Cerebellar nuclear complex (tissue), 1 donor: ENCODE results near the gene NME8.

Source experiments
- DNase-seq, 2 experiments: peaks; one replicate each; lab custom pipeline; 2025; lab: John Stamatoyannopoulos, UW

The NME8 gene

DNA sequence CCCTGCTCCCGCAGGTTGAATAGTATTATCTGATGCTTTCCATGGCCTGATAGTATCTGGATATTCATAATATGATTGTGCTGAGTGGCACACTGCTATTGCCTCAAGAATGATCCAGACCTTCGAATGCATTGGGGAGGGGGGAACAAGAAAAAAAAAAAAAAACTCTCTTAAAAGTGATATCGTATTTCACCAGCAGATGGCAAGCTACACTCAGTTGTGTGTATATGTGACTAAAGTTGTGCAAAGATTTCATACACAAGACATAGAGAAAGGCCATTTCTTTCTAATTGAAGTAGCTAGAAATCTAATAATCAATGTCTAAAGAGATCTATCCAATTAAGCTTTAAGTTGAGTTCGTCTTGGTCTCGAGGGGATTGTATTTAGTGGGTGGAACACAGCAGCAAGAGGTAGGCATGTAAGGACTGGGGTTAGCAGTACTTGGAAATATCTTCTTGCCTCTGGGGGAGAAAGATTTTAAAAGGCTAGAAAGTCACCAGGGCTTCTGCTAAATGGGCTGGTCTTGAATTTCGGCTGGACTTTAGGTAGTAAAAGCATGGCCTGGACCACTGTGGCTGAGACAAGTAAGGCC lies 52.9 kb downstream of the NME8 start:
- no peak for DNase-seq

DNA sequence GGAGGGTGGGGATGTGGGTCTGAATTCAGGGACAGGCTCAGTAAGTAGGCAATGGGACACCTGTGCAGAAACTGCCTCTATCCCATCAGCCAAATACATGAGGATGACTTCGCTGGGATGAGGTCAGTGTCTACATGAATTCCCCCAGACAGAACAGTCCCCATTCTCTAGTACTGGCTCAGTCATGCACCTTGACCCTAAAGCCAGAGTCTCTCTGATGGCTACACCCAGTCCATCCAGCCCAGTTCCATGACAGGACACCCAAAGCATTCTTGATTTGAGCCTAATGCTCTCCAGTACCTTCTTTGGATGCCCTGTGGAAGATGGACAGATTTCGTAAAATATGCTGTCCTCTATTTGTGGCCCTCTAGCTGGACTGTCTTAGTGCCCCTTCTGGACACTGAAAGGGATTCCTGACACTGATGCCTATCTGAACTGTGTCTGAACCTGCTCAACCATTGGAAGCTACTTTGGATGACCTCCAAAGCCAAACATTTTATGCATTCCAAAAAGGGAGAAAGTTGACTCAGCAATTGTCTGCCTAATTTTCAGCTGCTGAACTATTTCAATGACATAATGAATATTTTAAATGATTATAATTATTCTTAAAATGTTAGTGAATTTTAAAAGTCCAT lies 53.6 kb downstream of the NME8 start:
- DNase-seq: no peak

DNA sequence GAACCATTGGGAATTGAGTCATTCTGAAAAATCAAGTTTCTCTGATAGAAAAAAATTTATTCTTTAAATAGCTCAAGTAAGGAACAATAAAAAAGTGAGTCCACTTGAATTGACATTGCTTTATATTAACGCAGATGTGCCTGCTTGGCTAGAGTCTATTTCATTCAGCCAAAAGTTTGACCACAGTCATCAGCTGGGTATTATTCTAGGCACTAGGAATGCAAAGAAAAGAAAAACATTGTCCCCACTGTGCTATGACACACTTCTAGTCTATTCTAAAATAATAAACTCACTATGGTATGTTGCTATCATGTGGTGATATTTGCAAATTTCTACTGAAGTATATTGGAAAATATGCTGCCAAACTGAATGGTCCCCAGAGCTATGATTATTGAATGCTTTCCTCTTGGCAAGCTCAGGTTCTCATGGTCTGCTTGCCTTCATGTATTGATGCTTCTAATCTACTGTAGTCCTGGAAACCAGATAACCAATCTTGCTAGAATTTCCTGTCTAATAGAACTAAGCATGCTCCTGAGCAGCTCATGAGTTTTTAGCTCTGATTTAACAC lies 59.9 kb downstream of the NME8 start:
- DNase-seq: no peak

DNA sequence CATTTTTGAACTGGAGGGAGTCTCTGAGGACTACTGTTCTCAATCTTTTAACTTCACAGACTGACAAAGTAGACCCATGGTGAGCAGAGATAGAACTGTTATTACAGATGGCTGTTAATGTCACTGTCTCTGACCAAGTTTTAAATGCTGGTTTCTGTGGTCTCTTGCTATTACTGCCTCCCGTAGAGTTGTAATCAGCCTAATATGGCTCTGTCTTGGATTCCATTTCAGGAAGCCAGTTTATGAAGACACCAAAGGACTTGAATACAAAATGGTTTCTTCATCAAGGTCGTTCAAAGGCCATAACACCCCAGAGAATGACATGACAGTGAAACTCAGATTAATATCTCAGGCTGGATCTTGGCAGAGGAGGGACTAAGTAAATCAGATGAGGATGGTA lies 64.4 kb downstream of the NME8 start:
- DNase-seq: no peak

DNA sequence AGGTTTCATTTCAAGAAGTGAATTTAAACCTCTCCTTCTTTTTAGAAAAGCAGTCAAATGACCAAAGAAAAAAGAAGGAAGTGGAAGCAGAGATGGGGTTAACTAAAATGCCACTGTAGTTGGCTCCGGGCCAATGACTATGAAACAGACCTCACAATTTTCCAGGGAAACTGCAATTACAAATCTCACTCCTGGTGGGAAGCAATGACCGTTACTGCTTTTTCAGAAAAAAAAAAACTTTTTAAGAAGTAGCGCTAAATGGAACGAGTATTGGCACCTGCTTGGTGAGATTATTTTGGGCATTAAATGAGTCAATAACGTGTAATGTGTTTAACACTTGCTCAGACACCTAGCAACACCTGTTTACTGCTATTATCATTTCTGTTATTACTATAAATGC lies 67.0 kb downstream of the NME8 start:
- DNase-seq: no peak

DNA sequence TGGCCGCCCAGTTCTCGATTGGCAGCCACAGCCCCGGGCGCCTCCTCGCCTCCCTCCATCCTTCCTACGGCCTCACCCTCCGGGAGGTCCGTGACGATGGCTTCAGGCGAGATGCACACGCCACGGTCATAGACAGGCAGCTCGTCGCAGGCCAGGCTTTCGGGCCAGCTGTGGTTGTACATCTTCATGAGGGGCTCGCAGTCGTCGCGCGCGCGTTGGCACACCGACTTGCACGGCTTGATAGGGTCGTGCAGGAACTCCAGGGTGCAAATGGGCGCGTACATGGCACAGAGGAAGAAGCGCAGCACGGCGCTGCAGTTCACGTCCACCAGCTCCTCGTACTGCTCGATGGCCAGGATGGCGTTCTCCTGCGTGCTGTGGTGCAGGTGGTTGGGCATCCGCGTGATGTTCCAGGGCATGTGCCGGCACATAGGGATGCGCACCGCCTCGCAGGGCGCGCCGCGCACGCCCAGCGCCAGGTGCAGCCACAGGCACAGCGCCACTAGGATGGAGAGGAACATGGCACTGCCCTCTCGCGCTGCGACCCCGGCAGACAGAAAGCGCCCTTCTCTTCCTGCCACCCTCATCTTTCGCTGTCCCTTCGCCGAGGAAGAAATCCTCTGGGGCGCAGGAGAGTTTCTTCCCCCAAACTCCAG lies 67.7 kb downstream of the NME8 start:
- DNase-seq: no peak

DNA sequence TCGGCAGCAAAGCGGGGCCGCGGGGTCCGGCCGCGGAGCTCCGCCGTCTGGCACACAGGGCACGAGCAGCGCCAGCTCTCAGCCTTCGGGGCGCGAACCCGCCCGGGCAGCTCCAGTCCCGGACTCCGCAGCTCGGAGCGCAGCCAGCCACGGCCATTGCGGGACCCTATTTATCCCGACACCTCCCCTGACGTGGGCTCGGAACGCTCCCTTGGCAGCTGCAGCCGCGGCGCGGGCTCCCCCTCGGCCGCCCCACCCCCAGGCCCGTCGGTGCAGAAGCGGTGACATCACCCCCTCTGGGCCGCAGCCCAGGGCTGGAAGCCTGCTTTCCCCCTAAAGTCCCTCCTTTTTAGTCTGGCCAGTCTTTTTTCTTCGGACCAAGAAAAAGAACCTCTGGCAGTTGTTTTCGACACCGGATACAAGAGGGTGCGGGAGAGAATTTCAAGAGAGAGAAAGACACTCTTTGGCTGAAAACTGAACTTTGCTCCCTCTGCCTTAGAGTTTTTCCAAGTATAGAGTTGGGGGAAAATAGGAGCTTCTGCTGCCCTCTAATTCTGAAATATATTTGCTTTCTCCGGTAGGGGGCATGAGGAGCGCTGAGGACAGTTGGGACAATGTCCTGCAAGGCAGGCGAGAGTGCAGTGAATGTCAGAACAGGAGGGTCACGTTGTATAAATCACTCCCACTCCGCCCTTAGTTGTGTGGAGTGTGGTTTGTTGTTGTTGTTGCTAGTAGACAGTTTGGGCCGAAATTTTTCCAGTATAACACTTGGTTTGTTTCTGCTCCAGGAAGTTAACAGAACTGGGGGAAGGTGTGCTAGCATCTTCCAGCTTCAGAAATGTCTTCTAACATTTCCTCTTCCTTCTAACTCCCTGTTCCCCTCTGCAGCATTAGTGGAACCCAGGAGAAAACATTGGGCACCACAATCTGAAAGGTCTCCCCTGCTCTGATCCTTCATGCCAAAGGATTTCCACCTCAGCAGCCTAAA lies 68.6 kb downstream of the NME8 start, which contains the start of gene SFRP4:
SFRP4 (minus strand) TSS at position 145 of the 988 bp plus-strand sequence. CDS start 280 bp downstream, outside the sequence.
- DNase-seq: peak in 1 of 2 experiments; percentile 30

DNA sequence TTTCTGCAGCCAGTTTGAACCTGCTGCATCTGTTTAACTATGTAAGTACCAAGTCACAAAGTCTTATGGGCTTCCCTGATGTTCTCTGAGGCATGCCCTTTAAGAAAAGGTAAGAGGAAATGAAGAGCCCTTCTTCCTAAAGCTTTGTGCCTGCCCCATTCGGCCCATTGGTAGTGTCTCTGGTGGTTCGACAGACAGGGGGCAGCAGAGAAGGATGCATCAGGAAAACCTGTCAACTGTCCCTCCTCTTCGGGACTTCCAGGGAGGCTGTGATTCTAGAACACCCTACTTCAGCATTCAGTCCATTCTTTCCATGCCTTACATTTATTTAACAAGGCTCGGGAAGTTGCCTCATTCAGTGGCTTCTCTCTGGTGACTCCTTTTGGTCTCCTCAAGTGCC lies 70.1 kb downstream of the NME8 start:
- DNase-seq: no peak

DNA sequence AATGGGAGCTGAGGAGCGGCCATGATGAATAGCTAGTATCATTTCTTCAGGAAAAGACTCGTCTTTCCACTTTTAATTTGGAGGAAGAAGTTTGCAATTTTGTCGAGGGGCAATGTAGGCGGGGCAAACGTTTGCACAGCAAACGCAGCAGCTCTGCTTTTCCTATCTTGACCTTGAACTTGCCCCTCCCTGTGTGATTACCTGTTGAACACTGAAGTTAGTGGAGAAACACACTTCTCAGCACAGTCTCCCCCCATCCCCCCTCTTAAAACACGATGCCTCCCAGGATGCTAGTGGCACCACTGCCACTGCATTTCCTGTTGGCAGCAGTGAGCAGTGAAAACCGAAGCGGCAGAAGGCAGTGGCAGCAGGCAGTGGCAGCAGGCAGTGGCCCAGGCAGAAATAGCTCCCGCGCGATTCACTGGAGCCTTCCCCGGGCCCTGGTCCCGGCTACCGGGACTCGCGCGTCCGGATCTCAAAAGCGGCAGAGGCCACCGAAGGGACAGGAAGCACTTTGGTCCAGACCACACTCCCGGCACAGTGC lies 72.0 kb downstream of the NME8 start, which contains the start of gene EPDR1:
EPDR1 (plus strand) TSS at position 336 of the 544 bp plus-strand sequence. CDS start 300 bp downstream, outside the sequence.
- DNase-seq: peak; percentile 11 to 43

DNA sequence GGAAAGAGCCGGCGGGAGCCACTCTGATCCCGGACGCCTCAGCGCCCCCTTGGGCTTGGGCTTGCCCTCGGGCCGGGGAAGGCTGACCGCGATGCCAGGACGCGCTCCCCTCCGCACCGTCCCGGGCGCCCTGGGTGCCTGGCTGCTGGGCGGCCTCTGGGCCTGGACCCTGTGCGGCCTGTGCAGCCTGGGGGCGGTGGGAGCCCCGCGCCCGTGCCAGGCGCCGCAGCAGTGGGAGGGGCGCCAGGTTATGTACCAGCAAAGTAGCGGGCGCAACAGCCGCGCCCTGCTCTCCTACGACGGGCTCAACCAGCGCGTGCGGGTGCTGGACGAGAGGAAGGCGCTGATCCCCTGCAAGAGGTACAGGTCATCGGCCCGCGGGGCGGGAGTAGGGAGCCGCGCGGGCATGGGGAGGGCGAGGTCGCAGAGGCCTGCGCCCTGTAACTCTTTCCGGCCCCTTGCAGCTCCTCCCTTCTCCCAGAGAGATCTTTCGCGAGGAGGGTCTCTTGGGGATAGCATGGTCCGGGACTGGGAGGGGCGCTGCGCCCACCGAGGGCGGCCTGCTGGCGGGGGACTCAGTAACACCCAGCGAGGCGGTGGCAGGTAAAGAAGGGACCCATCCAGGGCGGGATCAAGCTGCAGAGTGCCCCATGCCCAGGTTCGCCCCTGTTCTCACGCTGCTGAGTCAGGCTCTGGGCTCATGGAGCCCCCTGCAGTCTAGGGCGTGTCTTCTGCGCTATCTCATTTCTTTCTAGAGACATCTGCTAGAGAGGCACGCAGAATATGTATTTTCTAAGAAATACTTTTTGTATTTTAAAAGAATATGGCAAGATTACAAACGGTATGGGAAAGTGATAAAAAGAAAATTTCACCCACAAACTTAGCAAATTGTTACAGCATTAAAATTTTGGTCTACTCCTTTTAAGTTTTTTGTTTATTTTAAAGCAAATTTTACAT lies 72.7 kb downstream of the NME8 start:
- no peak for DNase-seq

DNA sequence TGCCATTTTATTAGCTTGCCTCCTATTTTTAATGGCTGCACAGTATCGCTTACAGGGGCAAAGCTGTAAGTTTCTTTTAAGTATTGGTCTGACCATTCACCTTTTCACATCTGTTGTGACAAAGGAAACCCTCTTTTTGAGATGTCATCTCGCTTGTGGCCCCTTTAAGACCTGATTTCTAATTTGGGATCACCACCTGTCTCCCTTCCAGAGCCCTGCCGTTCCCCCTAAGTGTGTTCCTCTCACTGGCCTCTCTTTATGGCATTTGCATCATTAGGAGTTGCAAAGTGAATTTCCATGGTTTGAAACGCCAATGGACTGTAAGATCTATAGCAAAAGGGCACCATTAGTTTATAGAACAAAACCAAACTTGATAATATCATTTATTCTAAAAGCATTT lies 73.5 kb downstream of the NME8 start:
- DNase-seq: peak; percentile 28 to 58

DNA sequence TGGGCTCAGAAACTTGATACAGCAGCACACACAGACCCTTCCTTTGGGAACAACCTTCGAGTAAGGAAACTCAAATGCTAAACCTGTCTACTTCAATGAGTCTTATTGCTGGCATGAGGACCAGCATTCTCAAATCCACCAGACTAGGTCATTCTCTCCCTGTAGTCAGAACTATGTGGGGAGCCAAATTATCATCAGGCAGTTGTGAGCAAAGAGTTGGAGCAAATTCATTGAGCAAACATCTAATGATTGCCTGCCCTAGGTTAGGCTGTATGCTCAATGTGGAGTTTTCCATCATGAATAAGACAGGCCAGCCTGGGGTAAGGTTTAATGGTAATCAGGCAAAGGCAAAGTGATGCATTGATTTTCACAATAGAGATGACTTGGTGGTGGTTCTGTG lies 75.6 kb downstream of the NME8 start:
- no peak for DNase-seq

DNA sequence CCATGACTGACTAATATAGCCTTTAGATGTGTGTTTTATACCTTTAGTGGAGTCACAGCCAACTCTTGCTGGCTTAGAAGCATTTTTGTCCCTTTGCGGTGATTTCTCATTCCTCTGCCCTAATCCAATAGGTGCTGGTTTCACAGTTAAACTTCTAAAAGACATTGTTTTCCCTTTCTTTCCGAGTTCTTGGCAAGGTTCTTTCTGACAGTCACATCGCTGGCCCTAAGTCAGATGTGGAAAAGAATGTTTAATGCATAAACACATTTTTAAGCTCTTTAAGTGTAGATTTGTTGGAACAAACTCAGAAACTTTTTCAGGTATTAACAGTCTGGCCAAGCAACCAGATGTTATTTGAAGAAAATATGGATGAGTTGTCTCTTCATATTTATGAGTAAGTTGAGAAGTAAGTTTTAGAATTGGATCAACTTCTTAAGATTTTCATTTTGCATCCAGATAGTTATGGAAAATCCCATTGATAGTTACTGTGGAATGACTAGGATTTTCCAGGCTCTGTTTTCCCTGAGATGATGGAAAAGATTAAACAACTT lies 76.2 kb downstream of the NME8 start:
- DNase-seq: no peak

DNA sequence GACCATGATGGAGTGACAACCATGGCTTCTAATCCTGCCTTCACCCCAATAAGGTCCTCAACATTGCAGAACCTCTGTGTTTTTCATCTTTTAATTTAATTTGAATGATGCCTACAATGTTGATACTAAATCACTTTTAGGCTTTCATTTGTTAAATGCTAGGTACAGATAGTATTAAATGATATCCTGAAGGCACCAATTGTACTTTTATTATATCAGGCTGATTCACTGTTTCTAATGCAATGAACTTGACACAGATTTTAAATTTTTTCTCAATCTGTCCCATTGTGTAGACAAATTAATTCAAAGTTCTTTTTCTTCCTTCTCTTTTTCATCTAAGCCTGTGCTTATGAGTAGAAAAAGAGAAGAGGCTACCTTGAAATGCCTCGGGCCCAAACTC lies 77.2 kb downstream of the NME8 start:
- no peak for DNase-seq

DNA sequence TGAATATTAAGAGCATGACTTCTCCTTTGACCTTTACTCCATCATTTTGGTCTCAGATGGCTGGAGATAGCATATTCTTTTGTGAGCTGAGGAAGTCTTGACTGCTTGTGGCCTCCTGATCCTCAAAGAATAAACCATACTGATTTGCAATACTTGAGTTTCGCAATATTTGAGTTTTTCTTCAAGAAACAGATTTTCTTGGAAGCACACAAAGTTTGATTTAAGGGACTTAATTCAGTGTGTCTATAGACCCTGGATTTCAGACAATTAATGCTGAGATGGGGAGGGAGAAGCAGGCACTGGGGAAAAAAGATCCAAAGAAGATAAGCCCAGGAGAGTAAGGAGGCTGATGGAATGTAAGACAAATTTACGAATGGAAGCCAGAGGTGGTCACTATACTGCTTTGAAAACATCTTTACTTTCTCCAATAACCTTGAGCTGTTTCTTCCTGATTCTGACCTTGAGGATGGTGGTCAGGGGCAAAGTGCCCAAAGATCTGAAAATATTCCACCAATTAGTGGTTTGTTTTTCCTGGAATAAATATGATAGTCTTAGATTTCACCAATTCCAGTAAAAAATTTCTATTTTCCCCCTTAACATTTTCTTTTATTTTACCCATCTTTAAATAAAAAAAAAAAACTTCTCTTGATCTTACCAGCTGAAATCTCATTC lies 79.5 kb downstream of the NME8 start:
- no peak for DNase-seq

DNA sequence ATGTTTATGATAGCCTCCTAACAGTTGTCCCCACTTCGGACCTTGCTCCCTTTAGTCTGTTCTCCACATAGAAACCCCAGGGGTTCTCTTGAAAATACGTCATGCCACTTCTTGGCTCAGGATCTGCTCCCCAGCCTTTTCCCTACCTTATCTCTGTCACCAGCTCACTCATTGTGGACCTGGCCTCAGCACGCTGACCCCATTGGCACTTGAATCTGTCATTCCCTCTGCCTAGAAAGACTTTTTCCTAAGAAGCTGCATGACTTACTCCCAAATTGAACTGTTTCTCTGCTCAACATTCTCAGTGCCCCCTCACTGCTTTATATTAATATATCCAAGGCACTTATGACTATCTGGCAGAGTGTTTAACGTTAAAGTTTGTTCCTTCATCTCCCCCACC lies 80.5 kb downstream of the NME8 start:
- no peak for DNase-seq

DNA sequence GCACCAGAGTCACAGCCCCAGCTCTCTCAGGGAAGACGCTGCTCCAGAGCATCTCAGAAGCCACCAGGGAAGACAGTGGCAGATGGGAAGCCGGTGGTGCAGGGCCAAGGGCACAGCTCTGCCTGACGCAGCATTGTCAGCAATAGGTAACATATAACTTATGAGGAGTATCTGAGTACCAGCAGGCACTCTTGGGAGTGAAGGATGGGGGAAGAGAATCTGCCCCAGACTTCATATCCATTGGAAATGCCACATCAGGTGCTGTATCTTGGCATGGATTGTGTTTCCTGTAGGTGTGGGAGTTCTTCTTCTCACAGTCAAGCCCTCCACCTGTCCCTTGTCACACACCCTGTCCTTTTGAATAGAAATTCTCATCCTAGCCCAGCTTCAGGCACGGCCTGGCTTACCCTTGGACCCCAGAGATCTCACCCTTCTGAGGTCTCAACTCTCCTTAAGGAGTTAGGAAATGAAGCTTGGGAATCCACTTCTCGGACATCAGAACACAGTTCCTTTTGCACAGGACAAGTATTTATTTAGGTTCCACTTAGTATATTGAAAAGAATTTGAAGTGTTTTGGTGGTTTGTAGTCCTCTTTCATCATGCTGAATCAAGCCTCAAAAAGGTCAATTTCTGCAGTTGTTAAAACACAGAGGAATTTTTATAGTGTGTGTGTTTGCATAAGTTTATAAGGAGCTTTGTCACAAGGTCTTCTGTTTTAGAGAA lies 82.0 kb downstream of the NME8 start:
- peak in 1 of 2 experiments; percentile 7 for DNase-seq

DNA sequence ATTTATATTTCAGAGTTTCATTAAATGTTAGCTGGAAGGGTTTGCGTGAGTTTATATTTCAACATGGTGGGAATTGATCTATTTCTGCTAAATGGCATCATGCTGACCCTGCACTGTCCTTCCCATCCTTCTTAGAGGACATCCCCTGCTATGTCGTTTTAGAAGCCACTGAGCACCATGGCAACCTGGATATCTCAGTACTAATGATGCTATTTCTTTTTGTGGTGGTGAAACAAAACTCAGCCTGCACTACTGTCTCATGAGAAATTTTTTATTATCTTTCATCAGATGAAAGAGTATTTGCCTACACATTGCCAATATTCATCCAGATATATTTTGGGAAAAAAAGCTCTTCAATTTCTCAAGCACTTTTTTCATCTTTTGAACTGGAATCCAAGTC lies 84.1 kb downstream of the NME8 start:
- no peak for DNase-seq
